Tibial nerve (tissue), 4 donors: Measurements from ENCODE around the gene ZNF182.
A peak's percentile ranks its signal among the peaks of the same experiment; 100 is the strongest.

ENCODE experiments used
- CTCF ChIP-seq, 5 experiments: fragments of 200-600 bp in 3 of 5; fragments of 450-650 bp in 2 of 5; sonication (generic) in 3 of 5; IDR thresholded peaks; one replicate each; pipeline ENCODE4 v1.5.1; 2016 to 2019; ENCODE audit warnings: antibody characterized with exemption in 5 of 5, mild to moderate bottlenecking in 3 of 5, moderate library complexity in 2 of 5
- EP300 ChIP-seq, 2 donors: sonication (generic); formaldehyde crosslinking; IDR thresholded peaks; one replicate each; pipeline ENCODE4 v1.6.1; 2017; ENCODE audit warnings: antibody characterized with exemption in 2 of 2, mild to moderate bottlenecking in 1 of 2
- POLR2A ChIP-seq, 2 donors: fragments of 450-650 bp; IDR thresholded peaks; one replicate each; pipeline ENCODE4 v1.6.1; 2017; ENCODE audit warnings: antibody characterized with exemption in 2 of 2, mild to moderate bottlenecking in 2 of 2, moderate library complexity in 2 of 2

- TF ChIP-seq CTCF (IDR thresholded peaks at IDR 0.05) (no peak), POLR2A (IDR thresholded peaks at IDR 0.05) (no peak), EP300 (IDR thresholded peaks at IDR 0.05) (peak in 1 of 2 donors; percentile 20)
These were observed 41.9 kb upstream of the ZNF182 start for GRCh38 chrX:48045410-48046311.
